ENCODE measurements around the gene ANK3. TPM values are rescaled to one million over a fixed set of nuclear protein-coding genes. Genes with fewer than 3 reads are reported as not detected.

The ANK3 gene
- total RNA-seq (2021; ENCODE audit: unreplicated experiment) (15.3 TPM), Bru-seq, nascent RNA (percentile 58 among the genes with signal in this experiment), BruChase-seq, experiment 1, labeled RNA remaining after a 6-hour chase (percentile 46 among the genes with signal in this experiment), BruChase-seq, experiment 2, labeled RNA remaining after a 2-hour chase (percentile 56 among the genes with signal in this experiment)
- 4.1 and 6.4 TPM in 2 replicates for polyA plus RNA-seq (2012)
- long read RNA-seq, partial matches to known transcripts: 2 of 11 reads
- long read RNA-seq, other reads (novel, unspliced or antisense): 9 of 11 reads

GRCh38 chr10:60389413-60390025 is at the start of gene ANK3:
Gene ANK3, minus strand, starts transcription at chr10:60389875. Its CDS starts 337 bp downstream, at chr10:60389538.
- DNase-seq (ENCODE audit: low read depth, low spot score): no peak
- Histone ChIP-seq H2AFZ (ENCODE audit: low read depth, low read length, poor library complexity, severe bottlenecking) (no peak within 1 kb of the TSS), H3K9me2 (ENCODE audit: insufficient read depth) (no peaks in the 10 kb centered on the region), H3K27me3 (ENCODE audit: insufficient read depth, low read length) (no peaks in the 10 kb centered on the region), H3K4me3 (replicated peaks in 1 of 2; ENCODE audit: low read depth in 1 of 2, low read length in 2 of 2) (no peak within 1 kb of the TSS), H3K27ac (ENCODE audit: low read depth, low read length) (no peak within 1 kb of the TSS), H3K79me2 (ENCODE audit: insufficient read depth, low read length) (no peaks in the 10 kb centered on the region), H3K9me3 (ENCODE audit: control insufficient read depth in 1 of 2, insufficient read depth in 1 of 2, low read depth in 1 of 2, low read length in 2 of 2) (no peaks in the 10 kb centered on the region), H3K4me1 (ENCODE audit: control insufficient read depth in 1 of 2, insufficient read depth in 2 of 2, low read length in 2 of 2) (peaks cover 6 to 10% of the 10 kb centered on the region in 2 experiments), H3K9ac (ENCODE audit: low read length) (no peak within 1 kb of the TSS), H4K20me1 (ENCODE audit: insufficient read depth) (no peaks in the 10 kb centered on the region), H3K4me2 (ENCODE audit: low read length) (no peak within 1 kb of the TSS), H3K36me3 (ENCODE audit: control insufficient read depth in 1 of 2, insufficient read depth in 2 of 2, low read length in 2 of 2) (no peaks in the 10 kb centered on the region)
- BruUV-seq (replicated peaks): no TSS peak
- intact Hi-C loops (cut with micrococcal nuclease): no loop called here
- TF ChIP-seq JUND (IDR thresholded peaks at IDR 0.05) (no peak), ELF1 (IDR thresholded peaks at IDR 0.05; ENCODE audit: borderline replicate concordance, low read depth) (no peak), YY1 (IDR thresholded peaks at IDR 0.05; ENCODE audit: extremely low read depth, insufficient replicate concordance, low read depth, low read length) (no peak), ATF3 (IDR thresholded peaks at IDR 0.05) (no peak), TCF7L2 (IDR thresholded peaks at IDR 0.05; ENCODE audit: borderline replicate concordance, extremely low read depth, insufficient read depth, insufficient read length) (no peak), SP1 (IDR thresholded peaks at IDR 0.05; ENCODE audit: low read depth) (no peak), POLR2AphosphoS5 (IDR thresholded peaks at IDR 0.05; ENCODE audit: low read depth, low read length) (no peak), FOSL1 (IDR thresholded peaks at IDR 0.05; ENCODE audit: low read depth) (no peak), CEBPB (IDR thresholded peaks at IDR 0.05; ENCODE audit: low read depth) (no peak), MAX (IDR thresholded peaks at IDR 0.05) (no peak), RAD21 (IDR thresholded peaks at IDR 0.05; ENCODE audit: low read depth) (no peak)
- no peak for ATAC-seq
- CTCF ChIA-PET: no interaction called here
- POLR2A ChIA-PET: no interaction called here
- RAD21 ChIA-PET (ENCODE audit: low non-redundant PET in 1 of 2, low total read pairs in 2 of 2, uncharacterized antibody in 2 of 2, unreplicated experiment in 2 of 2): no interaction called here
